ENCODE data around the gene IRAG1. TPM values are rescaled to one million over a fixed set of nuclear protein-coding genes. Genes with fewer than 3 reads are reported as not detected.

IRAG1 gene
- total RNA-seq, 1 experiment from 2014 or later = 0.64 TPM

DNA sequence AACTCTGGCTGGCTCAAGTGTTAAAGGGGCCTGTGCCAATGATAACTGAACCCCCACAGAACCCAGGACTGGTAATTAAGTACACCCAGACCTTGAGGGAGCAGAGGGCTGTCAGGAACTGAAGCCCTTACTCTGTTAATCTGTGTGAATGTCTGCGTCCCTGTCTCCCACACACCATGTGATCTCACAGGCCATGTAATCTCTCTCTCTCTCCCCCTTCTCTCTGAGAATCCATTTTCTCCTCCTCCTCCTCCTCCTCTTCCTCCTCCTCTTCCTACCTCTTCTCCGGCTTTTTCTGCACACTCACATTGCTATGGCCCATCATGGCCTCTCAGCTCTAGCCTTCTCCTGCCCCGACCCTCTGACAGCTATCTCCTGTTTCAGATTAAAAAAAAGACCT lies 14.6 kb upstream of the IRAG1 start:
- ChIA-PET POLR2A (no interaction called here), CTCF (interaction anchor here (0.6 kb wide), 1 partner anchor 316 kb away, joined by 3 read pairs; no protein-coding TSS in a partner anchor)
- Mint-ChIP-seq H3K9me3 (ENCODE audit: unreplicated experiment) (no peaks in the 10 kb centered on the region), H3K4me3 (ENCODE audit: unreplicated experiment) (no peak overlapping the region), H3K27ac (ENCODE audit: unreplicated experiment) (no peak overlapping the region), H3K27me3 (ENCODE audit: insufficient read depth, unreplicated experiment) (no peaks in the 10 kb centered on the region), H3K36me3 (ENCODE audit: insufficient read depth, unreplicated experiment) (no peaks in the 10 kb centered on the region), H3K4me1 (ENCODE audit: low read depth, unreplicated experiment) (no peaks in the 10 kb centered on the region)
- TF ChIP-seq, protein P1, sequence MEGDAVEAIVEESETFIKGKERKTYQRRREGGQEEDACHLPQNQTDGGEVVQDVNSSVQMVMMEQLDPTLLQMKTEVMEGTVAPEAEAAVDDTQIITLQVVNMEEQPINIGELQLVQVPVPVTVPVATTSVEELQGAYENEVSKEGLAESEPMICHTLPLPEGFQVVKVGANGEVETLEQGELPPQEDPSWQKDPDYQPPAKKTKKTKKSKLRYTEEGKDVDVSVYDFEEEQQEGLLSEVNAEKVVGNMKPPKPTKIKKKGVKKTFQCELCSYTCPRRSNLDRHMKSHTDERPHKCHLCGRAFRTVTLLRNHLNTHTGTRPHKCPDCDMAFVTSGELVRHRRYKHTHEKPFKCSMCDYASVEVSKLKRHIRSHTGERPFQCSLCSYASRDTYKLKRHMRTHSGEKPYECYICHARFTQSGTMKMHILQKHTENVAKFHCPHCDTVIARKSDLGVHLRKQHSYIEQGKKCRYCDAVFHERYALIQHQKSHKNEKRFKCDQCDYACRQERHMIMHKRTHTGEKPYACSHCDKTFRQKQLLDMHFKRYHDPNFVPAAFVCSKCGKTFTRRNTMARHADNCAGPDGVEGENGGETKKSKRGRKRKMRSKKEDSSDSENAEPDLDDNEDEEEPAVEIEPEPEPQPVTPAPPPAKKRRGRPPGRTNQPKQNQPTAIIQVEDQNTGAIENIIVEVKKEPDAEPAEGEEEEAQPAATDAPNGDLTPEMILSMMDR (IDR thresholded peaks at IDR 0.05; ENCODE audit: insufficient read depth in 1 of 2, low read depth in 1 of 2, low read length in 1 of 2, severe bottlenecking in 1 of 2, unreplicated experiment in 1 of 2) = no peak
- intact Hi-C loops (cut with micrococcal nuclease; ENCODE audit: unreplicated experiment) = no loop called here
- H3K4me3 ChIP-seq (ENCODE audit: low read depth, low read length) = no peak overlapping the region
- BruUV-seq (replicated peaks) = no TSS peak
- no peaks in the 10 kb centered on the region for H3K9me3 ChIP-seq
- H3K36me3 ChIP-seq (ENCODE audit: control insufficient read depth, insufficient read depth, low read length) = no peaks in the 10 kb centered on the region
- no peak for DNase-seq
- peaks cover 9% of the 10 kb centered on the region; the same call in 1 of the 2 replicates for H3K4me1 ChIP-seq
- no peaks in the 10 kb centered on the region for H3K27me3 ChIP-seq (replicated peaks; ENCODE audit: control insufficient read depth, insufficient read depth, low read length)

DNA sequence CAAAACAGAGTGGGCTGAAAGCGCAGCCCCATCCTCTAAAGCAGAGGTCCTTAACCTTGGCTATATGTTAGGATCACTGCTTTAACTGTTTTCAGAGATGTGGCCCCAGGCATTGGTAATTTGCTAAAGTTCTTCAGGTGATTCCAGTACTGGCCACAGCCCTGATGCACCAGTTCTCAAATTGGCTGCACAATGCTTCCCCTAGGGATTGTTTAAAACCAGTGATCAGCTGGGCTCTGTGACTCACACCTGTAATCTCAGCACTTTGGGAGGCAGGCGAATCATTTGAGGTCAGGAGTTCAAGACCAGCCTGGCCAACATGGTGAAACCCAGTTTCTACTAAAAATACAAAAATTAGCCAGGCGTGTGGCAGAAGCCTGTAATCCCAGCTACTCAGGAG lies 8.4 kb upstream of the IRAG1 start:
- intact Hi-C loops (cut with micrococcal nuclease; ENCODE audit: unreplicated experiment) = no loop called here
- no peak overlapping the region for H3K4me3 ChIP-seq (ENCODE audit: low read depth, low read length)
- H3K4me1 ChIP-seq = peaks cover 9% of the 10 kb centered on the region; the same call in 1 of the 2 replicates
- TF ChIP-seq, protein P1 (IDR thresholded peaks at IDR 0.05; ENCODE audit: insufficient read depth in 1 of 2, low read depth in 1 of 2, low read length in 1 of 2, severe bottlenecking in 1 of 2, unreplicated experiment in 1 of 2) = no peak
- ChIA-PET POLR2A (no interaction called here), CTCF (no interaction called here)
- BruUV-seq (replicated peaks) = no TSS peak
- DNase-seq = no peak
- H3K27me3 ChIP-seq (replicated peaks; ENCODE audit: control insufficient read depth, insufficient read depth, low read length) = no peaks in the 10 kb centered on the region
- H3K9me3 ChIP-seq = peaks cover 11% of the 10 kb centered on the region; the same call in 1 of the 2 replicates
- no peaks in the 10 kb centered on the region for H3K36me3 ChIP-seq (ENCODE audit: control insufficient read depth, insufficient read depth, low read length)
- no peak overlapping the region for H3K4me3 Mint-ChIP-seq (ENCODE audit: unreplicated experiment)
- H3K27ac Mint-ChIP-seq (ENCODE audit: unreplicated experiment) = no peak overlapping the region
- no peaks in the 10 kb centered on the region for H3K36me3 Mint-ChIP-seq (ENCODE audit: insufficient read depth, unreplicated experiment)
- no peaks in the 10 kb centered on the region for H3K9me3 Mint-ChIP-seq (ENCODE audit: unreplicated experiment)
- H3K4me1 Mint-ChIP-seq (ENCODE audit: low read depth, unreplicated experiment) = no peaks in the 10 kb centered on the region
- H3K27me3 Mint-ChIP-seq (ENCODE audit: insufficient read depth, unreplicated experiment) = no peaks in the 10 kb centered on the region

DNA sequence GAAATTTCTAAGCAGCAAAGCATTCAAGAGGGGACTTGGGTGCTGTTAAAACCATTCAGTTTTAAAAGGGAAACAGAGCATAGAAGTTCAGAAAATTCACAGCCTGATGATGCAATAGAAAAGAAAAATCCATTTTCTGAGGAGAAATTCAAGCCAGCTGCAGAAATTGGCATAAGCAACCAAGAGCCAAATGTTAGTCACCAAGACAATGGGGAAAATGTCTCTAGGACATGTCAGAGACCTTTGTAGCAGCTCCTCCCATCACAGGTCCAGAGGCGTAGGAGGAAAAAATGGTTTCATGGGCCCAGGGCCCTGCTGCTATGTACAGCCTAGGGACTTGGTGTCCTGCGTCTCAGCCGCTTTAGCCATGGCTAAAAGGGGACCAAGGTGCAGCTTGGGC lies 5.5 kb upstream of the IRAG1 start:
- POLR2A ChIA-PET = no interaction called here
- Mint-ChIP-seq H3K4me1 (ENCODE audit: low read depth, unreplicated experiment) (no peaks in the 10 kb centered on the region), H3K9me3 (ENCODE audit: unreplicated experiment) (no peaks in the 10 kb centered on the region), H3K4me3 (ENCODE audit: unreplicated experiment) (no peak overlapping the region), H3K27ac (ENCODE audit: unreplicated experiment) (no peak overlapping the region), H3K27me3 (ENCODE audit: insufficient read depth, unreplicated experiment) (no peaks in the 10 kb centered on the region), H3K36me3 (ENCODE audit: insufficient read depth, unreplicated experiment) (no peaks in the 10 kb centered on the region)
- H3K36me3 ChIP-seq (ENCODE audit: control insufficient read depth, insufficient read depth, low read length) = no peaks in the 10 kb centered on the region
- CTCF ChIA-PET = no interaction called here
- no peak for DNase-seq
- no peak overlapping the region for H3K4me3 ChIP-seq (ENCODE audit: low read depth, low read length)
- no peaks in the 10 kb centered on the region for H3K27me3 ChIP-seq (replicated peaks; ENCODE audit: control insufficient read depth, insufficient read depth, low read length)
- peaks cover 11% of the 10 kb centered on the region; the same call in 1 of the 2 replicates for H3K9me3 ChIP-seq
- no peaks in the 10 kb centered on the region for H3K4me1 ChIP-seq
- TF ChIP-seq, protein P1 (IDR thresholded peaks at IDR 0.05; ENCODE audit: insufficient read depth in 1 of 2, low read depth in 1 of 2, low read length in 1 of 2, severe bottlenecking in 1 of 2, unreplicated experiment in 1 of 2) = no peak
- no TSS peak for BruUV-seq (replicated peaks)
- intact Hi-C loops (cut with micrococcal nuclease; ENCODE audit: unreplicated experiment) = no loop called here
